Prostate gland (tissue), 2 donors: ENCODE results near the gene ANGPTL2. TPM values are rescaled to one million over a fixed set of nuclear protein-coding genes. Genes with fewer than 3 reads are reported as not detected.

ENCODE experiments used
- DNase-seq: peaks from one replicate; pipeline ENCODE4 v3.0.0-alpha.2; 2019; ENCODE audit warnings: low spot score
- H3K27ac ChIP-seq, 2 donors: fragments of 200-600 bp; sonication (generic); 2 replicates each; pipeline ENCODE4 v1.5.1; 2017 to 2019
- H3K27me3 ChIP-seq: fragments of 200-600 bp; sonication (generic); replicated peaks from 2 replicates; pipeline ENCODE4 v1.5.1; 2019; ENCODE audit not compliant: insufficient read depth
- H3K36me3 ChIP-seq, 2 donors: fragments of 200-600 bp; sonication (generic); 1 replicate in 1 of 2; 2 replicates in 1 of 2; pipeline versions ENCODE4 v1.5.1 to v1.8.1; 2017 to 2019
- H3K4me1 ChIP-seq: fragments of 200-600 bp; sonication (generic); replicated peaks from 2 replicates; pipeline ENCODE4 v1.5.1; 2019
- H3K4me3 ChIP-seq, 2 donors: fragments of 200-600 bp; sonication (generic); 2 replicates each; pipeline ENCODE4 v1.5.1; 2017 to 2019
- H3K9me3 ChIP-seq: fragments of 200-600 bp; sonication (generic); 2 replicates; pipeline ENCODE4 v1.5.1; 2017
- CTCF ChIP-seq, 4 experiments: fragments of 200-600 bp in 2 of 4; fragments of 450-650 bp in 2 of 4; sonication (generic) in 2 of 4; IDR thresholded peaks; 1 replicate in 3 of 4; 2 replicates in 1 of 4; pipeline ENCODE4 v1.5.1; 2016 to 2019; ENCODE audit warnings: antibody characterized with exemption in 4 of 4, mild to moderate bottlenecking in 2 of 4, moderate library complexity in 2 of 4
- POLR2A ChIP-seq: fragments of 450-650 bp; IDR thresholded peaks from one replicate; pipeline ENCODE4 v1.6.1; 2016; ENCODE audit warnings: antibody characterized with exemption, mild to moderate bottlenecking
- POLR2AphosphoS5 ChIP-seq: sonication (generic); formaldehyde crosslinking; IDR thresholded peaks from one replicate; pipeline ENCODE4 v1.6.1; 2017; ENCODE audit warnings: antibody characterized with exemption
- WGBS: methylation state at CpG from one replicate; pipeline ENCODE4 v1.1.5; 2018; 5-methylcytosine and 5-hydroxymethylcytosine counted together
- intact Hi-C: fragments of 100-400 bp; cut with DNase I; formaldehyde crosslinking; loops from one replicate; pipeline ENCODE4 v1.14.2; 2022
- total RNA-seq, 2 donors: library from RNA; depleted of rRNA; stranded (reverse); fragments of >200 nt; gene quantifications; one replicate each; pipeline ENCODE4 v1.1.0, GENCODE V29; 2016

Gene ANGPTL2
- total RNA-seq, 2 donors from 2014 or later = 17.3 to 43.2 TPM

- no peaks in the 10 kb centered on the region for H3K27me3 ChIP-seq
- intact Hi-C loops = no loop called here
- no peak for DNase-seq
- H3K9me3 ChIP-seq = no peaks in the 10 kb centered on the region
- H3K4me1 ChIP-seq = no peaks in the 10 kb centered on the region
- no peak overlapping the region for H3K27ac ChIP-seq
- no peak overlapping the region for H3K4me3 ChIP-seq
- 88% methylated on average over 4 of the region's 4 CpGs for WGBS
- TF ChIP-seq POLR2A = no peak
- TF ChIP-seq CTCF (IDR thresholded peaks at IDR 0.05) = no peak
- TF ChIP-seq POLR2AphosphoS5 = no peak
- H3K36me3 ChIP-seq = no peaks in the 10 kb centered on the region
Observed at GRCh38 chr9:127058645-127059021, 63.8 kb downstream of the ANGPTL2 start.

- Histone ChIP-seq H3K4me3 (no peak overlapping the region), H3K27ac (no peak overlapping the region), H3K36me3 (no peaks in the 10 kb centered on the region), H3K4me1 (no peaks in the 10 kb centered on the region), H3K9me3 (no peaks in the 10 kb centered on the region), H3K27me3 (no peaks in the 10 kb centered on the region)
- no peak for DNase-seq
- intact Hi-C loops = no loop called here
- TF ChIP-seq POLR2AphosphoS5 (no peak), CTCF (IDR thresholded peaks at IDR 0.05) (no peak)
- 78% methylated on average over 7 of the region's 7 CpGs for WGBS
Observed at GRCh38 chr9:127058011-127058644, 64.3 kb downstream of the ANGPTL2 start.

GRCh38 chr9:127056446-127056845 is 66.0 kb downstream of the ANGPTL2 start:
- Histone ChIP-seq H3K9me3 (no peaks in the 10 kb centered on the region), H3K27ac (no peak overlapping the region), H3K4me3 (no peak overlapping the region), H3K36me3 (no peaks in the 10 kb centered on the region), H3K27me3 (no peaks in the 10 kb centered on the region), H3K4me1 (no peaks in the 10 kb centered on the region)
- TF ChIP-seq POLR2AphosphoS5 (no peak), CTCF (IDR thresholded peaks at IDR 0.05) (no peak), POLR2A (no peak)
- intact Hi-C loops = no loop called here
- WGBS = 75% methylated on average over 3 of the region's 3 CpGs
- DNase-seq = no peak

- intact Hi-C loops = no loop called here
- H3K4me1 ChIP-seq = no peaks in the 10 kb centered on the region
- TF ChIP-seq CTCF (IDR thresholded peaks at IDR 0.05) (no peak), POLR2A (no peak), POLR2AphosphoS5 (no peak)
Observed at GRCh38 chr9:127055745-127056402, 66.6 kb downstream of the ANGPTL2 start.

GRCh38 chr9:127053960-127054359 is 68.5 kb downstream of the ANGPTL2 start:
- WGBS = 76% methylated on average over 5 of the region's 5 CpGs
- intact Hi-C loops = no loop called here
- Histone ChIP-seq H3K36me3 (no peaks in the 10 kb centered on the region), H3K27ac (no peak overlapping the region), H3K27me3 (no peaks in the 10 kb centered on the region), H3K4me3 (no peak overlapping the region), H3K4me1 (no peaks in the 10 kb centered on the region), H3K9me3 (no peaks in the 10 kb centered on the region)
- DNase-seq = no peak
- TF ChIP-seq CTCF (IDR thresholded peaks at IDR 0.05) (no peak), POLR2AphosphoS5 (no peak), POLR2A (no peak)

More at GRCh38 chr9:127055745-127056402, 66.6 kb downstream of the ANGPTL2 start:
- no peak overlapping the region for H3K27ac ChIP-seq
- H3K27me3 ChIP-seq = no peaks in the 10 kb centered on the region
- H3K36me3 ChIP-seq = no peaks in the 10 kb centered on the region
- H3K9me3 ChIP-seq = no peaks in the 10 kb centered on the region
- no peak overlapping the region for H3K4me3 ChIP-seq
- DNase-seq = no peak
